Right lobe of liver (tissue), 4 donors: ENCODE results near the gene PHF2.

ENCODE experiments used
- CTCF ChIP-seq, 4 donors: fragments of 200-600 bp in 3 of 4; fragments of 450-650 bp in 1 of 4; IDR thresholded peaks; one replicate each; pipeline versions ENCODE4 v1.5.1 to v1.8.0; 2016 to 2022; ENCODE audit warnings: antibody characterized with exemption in 4 of 4, mild to moderate bottlenecking in 2 of 4
- POLR2A ChIP-seq: fragments of 450-650 bp; IDR thresholded peaks from one replicate; pipeline ENCODE4 v1.6.1; 2017; ENCODE audit warnings: antibody characterized with exemption, mild to moderate bottlenecking
- donor health status: DM: no; HTN: no; CAD: no.
- donor health status: DM: no; HTN: no; CAD: no.
- donor health status: DM: no; HTN: yes; CAD: no.

GRCh38 chr9:93612796-93613154 is 36.4 kb downstream of the PHF2 start:
- TF ChIP-seq CTCF (IDR thresholded peaks at IDR 0.05): no peak
- no peak for TF ChIP-seq POLR2A
